Activated CD8-positive, alpha-beta memory T cell treated with anti-CD3 and anti-CD28 coated beads for 24 hours (primary cell): ENCODE data around the gene PCLO.
"Not testable (repeated sequence)": the region's sequence is repeated elsewhere in the genome, so short reads cannot be mapped to it uniquely, and the experiment has no call there.

Source experiments
- DNase-seq: peaks from one replicate; pipeline ENCODE4 v3.0.0-alpha.2; 2020

Gene PCLO

GRCh38 chr7:83130191-83130590 is 32.5 kb downstream of the PCLO start:
- no peak for DNase-seq

DNA sequence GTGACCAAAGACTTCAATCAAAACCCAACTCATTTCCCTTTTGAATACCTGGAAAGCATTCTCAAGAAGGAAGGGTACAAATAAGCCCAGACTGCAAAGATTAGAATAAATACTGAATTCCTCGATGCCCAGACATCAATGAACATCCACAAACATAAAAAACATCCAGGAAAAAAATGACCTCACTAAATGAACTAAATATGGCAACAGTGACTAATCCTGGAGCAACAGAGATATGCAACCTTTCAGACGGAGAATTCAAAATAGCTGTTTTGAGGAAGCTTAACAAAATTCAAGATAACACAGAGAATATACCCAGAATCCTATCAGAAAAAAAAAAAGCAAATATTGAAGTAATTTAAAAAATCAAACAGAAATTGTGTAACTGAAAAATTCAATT is 43.2 kb downstream of the PCLO start:
- no peak for DNase-seq

- DNase-seq, result no peak
Measured at GRCh38 chr7:83119026-83119382, 43.7 kb downstream of the PCLO start.

DNA sequence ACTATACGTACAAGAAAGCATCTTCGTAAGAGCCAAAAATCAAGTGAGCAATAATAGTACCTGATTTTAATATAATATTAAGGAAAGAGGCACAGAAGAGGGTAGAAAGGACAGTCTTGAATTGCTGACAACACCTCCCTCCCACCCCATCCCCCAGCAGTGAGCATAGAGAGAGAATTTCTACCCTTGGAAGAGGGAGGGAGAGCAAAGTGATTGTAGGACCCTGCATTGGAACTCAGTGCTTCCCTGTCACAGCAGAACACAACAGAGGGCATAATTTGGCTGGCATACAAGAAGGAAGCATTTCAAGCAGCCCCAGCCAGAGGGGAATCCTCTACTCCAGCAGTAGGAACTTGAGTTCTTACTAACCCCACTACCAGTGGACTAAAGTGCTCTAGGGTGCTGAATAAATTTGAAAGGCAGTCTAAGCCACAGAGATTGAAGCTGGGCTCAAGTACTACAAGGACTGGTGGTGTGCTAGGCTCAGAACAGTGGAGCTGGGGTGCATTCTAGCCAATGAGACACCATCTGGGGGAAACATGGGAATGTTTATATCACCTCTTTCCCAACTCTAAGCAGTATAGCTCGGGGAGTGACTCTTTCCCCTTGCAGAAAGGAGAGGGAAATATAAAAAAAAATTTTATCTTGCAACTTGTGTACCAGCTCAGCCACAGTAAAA is 44.2 kb downstream of the PCLO start:
- no peak for DNase-seq

GRCh38 chr7:83117466-83117865 is 45.2 kb downstream of the PCLO start:
- no peak for DNase-seq

GRCh38 chr7:83111391-83111790 is 51.3 kb downstream of the PCLO start:
- no peak for DNase-seq

DNA sequence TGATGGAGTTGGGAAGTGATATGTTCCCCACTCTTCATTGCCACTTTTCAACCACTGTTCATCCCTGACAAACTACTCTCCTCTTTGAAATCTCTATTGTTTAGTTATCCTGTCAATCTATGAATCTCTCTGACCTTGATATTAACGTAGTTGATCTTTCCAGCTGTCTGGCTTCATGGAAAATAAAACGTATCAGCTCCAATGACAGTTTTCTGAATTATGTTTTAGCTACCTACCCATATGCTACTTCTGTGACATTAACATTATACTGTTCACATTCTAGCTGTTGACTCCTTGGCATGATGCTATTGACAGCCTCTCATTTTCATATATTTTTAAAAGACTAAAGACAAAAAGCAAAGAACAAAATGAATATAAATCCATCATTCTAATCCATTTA is 53.3 kb downstream of the PCLO start:
- no peak for DNase-seq

- no peak for DNase-seq
Measured at GRCh38 chr7:83105948-83106347, 56.7 kb downstream of the PCLO start.

DNA sequence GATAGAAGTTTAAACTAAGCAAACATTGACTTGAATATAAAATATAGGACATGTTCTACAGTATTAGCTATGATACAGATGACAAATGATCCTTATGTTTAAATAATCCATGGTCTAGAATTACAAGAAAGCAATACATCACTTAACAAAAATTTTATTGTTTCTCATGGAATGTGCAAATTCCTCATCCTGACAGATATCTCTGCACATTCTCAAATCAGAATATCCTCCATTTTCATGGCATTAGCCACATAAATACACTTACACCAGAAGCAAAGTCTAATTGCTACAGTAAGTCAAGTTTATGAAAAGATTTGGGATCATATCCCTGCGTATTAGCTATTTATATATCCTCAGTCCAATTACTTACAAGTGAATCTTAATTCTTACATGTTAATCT is 57.6 kb downstream of the PCLO start:
- DNase-seq, result no peak

DNA sequence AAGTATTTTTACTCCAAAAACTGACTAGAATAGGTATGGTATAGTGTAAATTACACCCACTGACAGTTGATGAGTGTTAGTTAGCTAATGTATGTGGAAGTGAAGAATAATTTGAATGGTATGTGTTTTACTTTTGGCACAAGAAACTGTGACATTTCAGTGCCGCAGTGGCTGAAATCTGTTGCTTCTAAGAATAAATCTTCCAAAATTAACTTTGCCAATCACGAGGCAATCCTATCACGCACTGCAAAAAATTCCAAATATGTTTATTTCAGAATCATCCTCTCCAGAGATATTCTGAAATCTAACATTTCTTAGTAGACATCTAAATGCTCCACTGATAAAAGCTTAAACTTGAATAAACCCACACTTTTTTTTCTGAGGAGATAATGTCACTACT is 61.2 kb downstream of the PCLO start:
- no peak for DNase-seq

DNA sequence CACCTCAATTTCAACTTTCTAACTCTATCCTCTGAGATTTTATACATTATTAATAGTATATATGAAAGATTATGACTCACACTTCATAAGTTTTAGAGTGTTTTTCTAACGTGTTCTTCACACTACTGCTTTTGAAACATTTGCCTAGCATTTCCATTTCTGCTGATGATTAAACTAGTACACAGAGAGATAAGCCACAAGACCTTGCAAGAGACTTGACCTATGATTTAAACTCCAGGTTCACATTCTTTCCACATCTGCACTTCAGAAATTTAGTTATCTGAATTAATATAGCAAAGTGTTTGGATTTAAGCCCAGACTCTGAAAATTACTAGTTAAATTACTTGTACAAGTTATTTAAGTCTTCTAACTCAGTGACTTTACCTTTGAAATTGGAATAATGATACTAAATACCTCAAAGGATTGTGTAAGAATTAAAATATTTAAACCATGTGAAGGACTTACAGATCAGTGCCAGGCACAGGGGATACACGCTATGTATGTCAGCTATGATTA is 66.6 kb downstream of the PCLO start:
- DNase-seq, result no peak

- no peak for DNase-seq
Measured at GRCh38 chr7:83085299-83085698, 77.4 kb downstream of the PCLO start.

DNA sequence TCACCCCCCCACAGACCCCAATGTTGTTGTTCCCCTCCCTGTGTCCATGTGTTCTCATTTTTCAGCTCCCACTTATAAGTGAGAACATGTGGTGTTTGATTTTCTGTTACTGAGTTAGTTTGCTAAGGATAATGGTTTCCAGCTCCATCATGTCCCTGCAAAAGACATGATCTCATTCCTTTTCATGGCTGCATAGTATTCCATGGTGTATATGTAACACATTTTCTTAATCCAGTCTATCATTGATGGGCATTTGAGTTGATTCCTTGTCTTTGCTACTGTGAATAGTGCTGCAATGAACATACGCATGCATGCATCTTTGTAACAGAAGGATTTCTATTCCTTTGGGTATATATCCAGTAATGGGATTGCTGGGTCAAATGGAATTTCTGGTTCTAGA is 82.8 kb downstream of the PCLO start:
- DNase-seq, result not testable (repeated sequence)

DNA sequence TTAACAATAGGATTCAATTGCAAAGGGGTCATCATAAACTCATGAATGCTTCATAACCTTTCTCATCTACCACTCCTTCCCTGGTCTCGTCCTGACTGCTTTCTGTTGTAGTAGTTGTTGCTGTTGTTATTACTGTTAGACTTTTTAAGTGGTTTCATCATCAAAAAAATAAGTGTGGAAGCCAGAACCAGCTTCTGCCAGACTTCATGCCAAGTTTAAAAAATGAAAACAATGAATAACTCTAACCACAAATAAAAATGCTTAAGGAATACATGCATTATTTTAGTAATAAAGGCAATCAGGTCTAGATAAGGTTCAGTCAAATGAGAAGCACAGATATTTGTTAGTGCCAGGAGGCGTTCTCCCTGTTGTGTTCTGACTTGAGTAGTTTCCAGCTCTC is 85.4 kb downstream of the PCLO start:
- DNase-seq, result no peak

DNA sequence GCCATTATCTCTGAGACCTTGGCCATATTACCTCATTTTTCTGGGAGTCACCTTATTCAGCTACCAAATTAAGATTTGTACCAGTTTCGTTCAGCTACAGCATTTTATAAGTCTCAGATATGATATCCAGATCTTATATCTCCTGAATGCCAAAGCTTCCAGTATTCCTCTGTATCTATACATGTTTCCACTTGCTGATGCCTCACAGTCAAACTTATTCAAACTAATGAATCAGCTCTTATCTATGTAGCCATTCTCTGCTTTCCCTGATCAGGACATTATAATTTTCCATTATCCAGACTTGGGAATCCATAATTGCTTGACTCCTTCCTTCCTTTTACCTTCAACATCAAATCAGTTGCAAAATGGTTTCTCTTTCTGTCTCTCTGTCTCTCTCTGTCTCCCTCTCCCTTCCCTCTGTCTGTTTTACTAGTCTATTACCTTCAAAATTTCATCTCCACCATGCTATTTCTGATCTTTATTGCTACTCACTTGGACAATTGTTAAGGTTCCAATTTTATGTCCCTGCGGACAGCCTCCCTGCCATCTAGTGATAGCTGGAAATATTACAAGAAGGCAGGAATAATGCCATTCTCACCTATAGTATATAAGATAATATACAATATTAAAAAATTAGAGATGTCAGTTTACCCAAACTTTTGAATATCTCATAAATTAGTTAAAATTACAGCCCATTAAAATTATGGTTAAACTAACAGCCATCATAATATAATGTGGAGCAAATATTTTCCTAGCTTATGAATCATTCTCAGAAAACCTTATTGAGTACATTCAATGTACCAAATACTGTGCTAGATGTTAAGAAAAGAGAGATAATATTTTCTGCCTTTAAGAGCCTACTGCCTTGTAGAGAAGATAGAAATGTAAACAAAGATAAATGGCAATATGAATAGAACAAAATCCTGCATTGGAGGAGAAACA is 89.8 kb downstream of the PCLO start:
- DNase-seq, result no peak

GRCh38 chr7:83065714-83066113 is 97.0 kb downstream of the PCLO start:
- DNase-seq, result no peak

DNA sequence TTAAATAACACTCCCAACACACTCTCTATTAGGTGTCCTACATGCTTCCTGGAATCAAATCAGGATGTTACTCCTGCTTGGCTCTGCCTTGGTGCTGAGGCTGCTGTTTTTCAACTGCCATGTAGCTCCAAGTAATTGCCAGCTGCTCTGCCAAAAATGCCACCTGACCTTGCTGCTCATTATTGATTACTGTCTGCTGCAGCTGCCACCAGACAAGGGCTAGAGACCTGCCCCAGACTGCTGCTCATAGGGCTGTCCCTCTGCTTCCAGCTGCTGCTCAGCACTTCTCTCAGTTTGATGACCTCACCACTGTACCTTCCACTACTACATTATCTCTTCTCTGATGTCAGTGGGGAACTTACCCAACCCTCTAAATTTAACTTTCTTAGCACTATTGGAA is 102.5 kb downstream of the PCLO start:
- DNase-seq, result no peak

- DNase-seq, result no peak
Measured at GRCh38 chr7:83058667-83059066, 104.0 kb downstream of the PCLO start.

DNA sequence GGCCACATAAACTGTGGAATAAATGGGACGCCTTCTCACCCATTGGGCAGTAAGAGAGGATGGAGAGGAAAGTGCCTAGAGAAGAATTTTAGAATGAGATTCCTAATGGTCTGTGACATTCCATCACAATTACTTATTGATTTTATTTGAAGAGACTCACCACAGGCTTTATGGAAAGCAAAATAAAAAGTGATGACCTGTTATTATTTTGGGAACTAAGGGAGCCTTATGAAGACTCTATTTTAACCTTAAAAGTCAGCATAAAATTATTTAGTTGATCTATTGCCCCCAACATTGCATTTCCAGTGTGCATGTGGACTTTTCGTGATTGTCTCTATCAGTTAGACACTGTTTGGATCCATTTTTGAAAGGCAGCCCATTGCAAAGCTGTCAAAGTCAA is 107.5 kb downstream of the PCLO start:
- DNase-seq, result no peak

- DNase-seq, result no peak
Measured at GRCh38 chr7:83054472-83054871, 108.2 kb downstream of the PCLO start.

DNA sequence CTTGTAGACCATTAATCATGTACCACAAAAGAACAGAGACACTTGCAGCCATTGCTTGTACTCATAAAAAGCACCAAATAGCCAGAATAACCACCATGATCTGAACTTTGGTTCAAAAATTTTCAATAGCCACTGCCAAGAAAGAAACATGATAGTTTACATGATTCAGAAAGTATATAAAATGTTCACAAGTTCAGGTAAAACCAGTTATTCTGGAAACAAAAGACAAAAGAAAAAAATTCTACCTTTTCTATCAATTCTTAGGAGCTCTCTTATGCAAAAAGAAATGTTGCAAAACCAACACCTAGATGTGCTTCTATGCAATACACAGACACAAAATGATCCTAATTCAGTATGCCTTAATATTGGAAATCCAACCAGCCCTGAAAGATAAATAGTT is 108.7 kb downstream of the PCLO start:
- DNase-seq, result no peak

DNA sequence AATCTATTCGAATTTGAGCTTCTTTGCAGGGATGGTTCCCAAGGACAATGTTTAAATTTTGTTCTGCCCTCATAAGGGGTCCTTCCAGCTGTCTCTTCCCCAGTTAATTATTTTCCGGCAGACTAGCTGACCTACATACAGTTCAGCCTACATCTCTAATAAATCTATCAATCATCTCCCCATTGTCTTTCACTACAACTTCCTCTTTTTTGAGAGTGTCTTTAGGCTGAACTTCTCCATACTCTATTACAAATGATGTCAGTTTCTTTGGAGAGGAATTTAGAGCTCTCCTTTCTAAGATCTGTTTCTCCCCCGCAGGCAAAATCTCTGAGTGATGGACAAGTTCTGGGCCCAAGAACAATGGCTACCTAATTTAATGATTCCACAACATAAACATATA is 122.2 kb downstream of the PCLO start:
- DNase-seq, result no peak

DNA sequence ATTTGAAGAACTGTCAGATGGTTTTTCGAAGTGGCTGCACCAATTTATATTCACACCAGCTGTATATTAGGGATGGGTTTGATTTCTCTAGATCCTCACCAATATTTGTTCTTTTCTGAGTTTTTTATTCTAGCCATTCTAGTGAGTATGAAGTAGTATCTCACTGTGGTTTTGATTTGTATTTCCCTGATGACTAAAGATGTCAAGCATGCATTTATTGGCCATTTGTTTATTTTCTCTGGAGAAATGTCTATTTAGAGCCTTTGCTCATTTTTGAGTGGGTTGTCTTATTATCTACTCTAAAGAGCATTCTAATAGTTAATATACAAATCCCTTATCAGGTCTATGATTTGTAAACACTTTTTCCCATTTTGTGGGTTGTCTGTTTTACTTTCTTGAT is 123.9 kb downstream of the PCLO start:
- no peak for DNase-seq

DNA sequence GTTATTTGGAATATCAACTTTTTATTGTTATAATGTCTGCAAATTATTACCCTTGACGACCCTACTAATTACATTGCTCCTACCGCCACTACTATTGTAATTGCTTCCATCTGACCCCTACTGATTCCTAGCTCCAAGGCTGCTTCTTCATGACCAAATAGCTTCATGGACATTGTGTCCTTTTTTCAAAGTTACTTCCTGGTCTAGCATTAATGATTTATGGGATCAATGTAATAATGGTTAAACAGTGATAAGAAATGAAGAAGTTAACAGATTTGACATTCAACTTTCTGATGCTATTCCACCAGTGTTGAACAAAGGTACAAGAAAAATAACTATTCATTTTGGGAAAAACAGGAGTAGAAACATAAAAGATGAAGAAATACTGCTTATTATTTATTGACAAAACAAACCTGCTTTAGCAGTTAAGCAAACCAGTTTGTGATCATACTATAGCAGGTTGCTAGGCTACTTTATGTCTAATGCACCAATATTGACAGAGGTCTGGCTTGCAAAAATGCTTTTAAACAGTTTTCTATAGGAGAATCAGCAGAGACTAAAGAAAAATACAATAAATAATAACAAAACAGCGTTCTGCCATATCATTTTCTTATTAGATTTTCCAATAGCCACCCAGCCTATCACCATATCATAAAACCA is 125.8 kb downstream of the PCLO start:
- DNase-seq, result no peak
